ENCODE measurements around the gene GNA15.
"Not testable (repeated sequence)": the region's sequence is repeated elsewhere in the genome, so short reads cannot be mapped to it uniquely, and the experiment has no call there.

GNA15 gene, protein sequence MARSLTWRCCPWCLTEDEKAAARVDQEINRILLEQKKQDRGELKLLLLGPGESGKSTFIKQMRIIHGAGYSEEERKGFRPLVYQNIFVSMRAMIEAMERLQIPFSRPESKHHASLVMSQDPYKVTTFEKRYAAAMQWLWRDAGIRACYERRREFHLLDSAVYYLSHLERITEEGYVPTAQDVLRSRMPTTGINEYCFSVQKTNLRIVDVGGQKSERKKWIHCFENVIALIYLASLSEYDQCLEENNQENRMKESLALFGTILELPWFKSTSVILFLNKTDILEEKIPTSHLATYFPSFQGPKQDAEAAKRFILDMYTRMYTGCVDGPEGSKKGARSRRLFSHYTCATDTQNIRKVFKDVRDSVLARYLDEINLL

DNA sequence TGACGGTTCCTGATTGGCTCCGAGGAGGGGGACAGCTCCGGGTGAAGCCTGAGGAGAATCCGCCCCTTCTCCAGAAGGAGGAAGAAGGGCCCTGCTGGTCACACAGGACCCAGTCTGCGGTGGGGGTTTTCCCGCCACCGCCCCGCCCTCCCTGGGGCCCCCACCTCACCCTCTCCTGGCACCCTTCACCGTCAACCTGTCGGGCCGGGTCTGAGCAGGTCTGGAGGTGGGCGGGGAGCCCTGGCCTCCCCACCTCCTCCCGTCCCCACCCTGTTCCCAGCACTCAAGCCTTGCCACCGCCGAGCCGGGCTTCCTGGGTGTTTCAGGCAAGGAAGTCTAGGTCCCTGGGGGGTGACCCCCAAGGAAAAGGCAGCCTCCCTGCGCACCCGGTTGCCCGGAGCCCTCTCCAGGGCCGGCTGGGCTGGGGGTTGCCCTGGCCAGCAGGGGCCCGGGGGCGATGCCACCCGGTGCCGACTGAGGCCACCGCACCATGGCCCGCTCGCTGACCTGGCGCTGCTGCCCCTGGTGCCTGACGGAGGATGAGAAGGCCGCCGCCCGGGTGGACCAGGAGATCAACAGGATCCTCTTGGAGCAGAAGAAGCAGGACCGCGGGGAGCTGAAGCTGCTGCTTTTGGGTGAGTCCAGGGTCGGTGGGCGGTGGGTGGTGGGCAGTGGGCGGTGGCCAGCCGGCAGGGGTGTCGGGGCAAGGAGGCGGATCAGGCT, at the start of gene GNA15:
Gene GNA15, plus strand, starts transcription at position 73 of the 723 bp plus-strand sequence. Its CDS starts 418 bp downstream, at position 491.
- peak; percentile 73 for DNase-seq

- DNase-seq = no peak
Measured at GRCh38 chr19:3087769-3088168, 48.1 kb upstream of the GNA15 start.

DNA sequence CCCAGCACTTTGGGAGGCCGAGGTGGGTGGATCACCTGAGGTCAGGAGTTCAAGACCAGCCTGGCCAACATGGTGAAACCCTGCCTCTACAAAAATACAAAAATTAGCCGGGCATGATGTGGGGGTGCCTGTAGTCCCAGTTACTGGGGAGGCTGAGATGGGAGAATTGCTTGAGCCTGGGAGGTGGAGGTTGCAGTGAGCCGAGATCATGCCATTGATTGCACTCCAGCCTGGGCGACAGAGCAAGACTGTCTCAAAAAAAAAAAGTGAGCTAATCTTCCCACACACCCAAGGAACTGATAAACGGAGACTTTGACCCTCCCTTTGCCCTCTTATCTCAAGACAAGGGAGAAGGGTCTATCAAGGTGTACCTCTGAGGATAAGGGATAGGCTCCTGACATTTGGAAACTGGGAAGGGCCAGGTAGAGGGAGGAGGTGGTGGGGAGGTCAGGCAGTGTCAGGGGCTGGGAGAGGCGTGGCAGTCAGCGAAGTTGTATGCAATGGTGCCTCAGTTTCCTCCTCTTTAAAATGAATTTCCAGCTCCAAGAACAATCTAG, 46.5 kb upstream of the GNA15 start:
- not testable (repeated sequence) for DNase-seq

DNA sequence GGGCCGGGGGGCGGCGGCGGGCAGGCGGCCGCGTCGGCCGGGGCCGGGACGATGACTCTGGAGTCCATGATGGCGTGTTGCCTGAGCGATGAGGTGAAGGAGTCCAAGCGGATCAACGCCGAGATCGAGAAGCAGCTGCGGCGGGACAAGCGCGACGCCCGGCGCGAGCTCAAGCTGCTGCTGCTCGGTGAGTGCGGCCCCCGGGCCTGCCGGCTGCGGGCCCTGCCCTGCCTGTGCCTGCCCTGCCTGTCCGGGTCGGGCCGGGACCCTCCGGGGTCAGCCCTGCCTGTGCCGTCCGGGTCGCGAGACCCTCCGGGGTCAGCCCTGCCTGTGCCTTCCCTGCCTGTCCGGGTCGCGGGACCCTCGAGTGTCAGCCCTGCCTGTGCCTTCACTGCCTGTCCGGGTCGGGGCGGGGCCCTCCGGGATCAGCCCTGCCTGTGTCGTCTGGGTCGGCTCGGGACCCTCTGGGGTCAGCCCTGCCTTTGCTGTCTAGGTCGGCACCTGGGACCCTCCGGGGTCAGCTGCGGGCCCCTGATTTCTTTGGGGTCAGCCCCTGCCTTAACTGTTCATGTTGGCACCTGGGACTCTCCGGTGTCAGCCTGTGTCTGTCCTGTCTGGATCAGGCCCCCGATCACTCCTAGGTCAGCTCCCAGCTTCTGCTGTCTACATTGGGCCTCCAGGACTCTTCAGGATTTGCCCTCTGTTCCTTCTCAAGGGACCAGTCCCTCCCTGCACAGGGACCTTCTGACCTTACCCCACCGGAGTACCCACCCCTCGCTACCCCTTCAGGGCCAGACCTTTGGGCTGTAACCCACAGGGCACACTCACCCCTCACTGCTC, 41.0 kb upstream of the GNA15 start:
- peak; percentile 33 for DNase-seq

- DNase-seq = peak; percentile 70
Measured at GRCh38 chr19:3095441-3096191, 40.2 kb upstream of the GNA15 start.

DNA sequence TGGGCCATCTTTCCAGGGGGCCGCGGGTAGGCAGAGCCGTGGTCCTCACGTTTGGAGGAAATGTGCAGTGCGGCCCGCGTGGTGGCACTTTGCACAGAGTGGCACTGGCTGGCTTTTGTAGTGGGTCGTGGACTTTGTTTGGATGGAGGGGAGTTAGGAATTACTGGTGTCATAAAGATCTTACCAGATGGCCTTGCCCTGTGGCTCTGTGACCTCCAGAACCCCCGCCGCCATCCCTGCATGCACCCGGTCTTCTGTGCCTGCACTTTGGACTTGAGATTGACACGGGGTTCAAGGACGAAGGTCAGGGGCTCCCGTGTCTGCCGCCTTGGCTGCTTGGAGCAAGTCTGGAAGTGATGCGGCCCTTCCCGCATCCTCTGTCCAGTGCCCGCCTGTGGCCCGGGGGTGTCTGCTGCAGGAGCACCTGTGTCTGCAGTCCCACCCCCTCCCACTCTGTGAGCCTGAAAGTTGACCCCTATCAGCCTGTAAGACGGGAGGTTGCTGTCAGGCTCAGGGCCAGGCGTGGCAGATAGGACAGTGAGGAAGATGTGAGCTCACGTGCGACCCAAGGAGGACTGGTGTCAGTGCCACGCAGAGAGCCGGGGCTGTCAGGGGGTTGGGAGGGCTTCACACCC, 39.4 kb upstream of the GNA15 start:
- no peak for DNase-seq

DNA sequence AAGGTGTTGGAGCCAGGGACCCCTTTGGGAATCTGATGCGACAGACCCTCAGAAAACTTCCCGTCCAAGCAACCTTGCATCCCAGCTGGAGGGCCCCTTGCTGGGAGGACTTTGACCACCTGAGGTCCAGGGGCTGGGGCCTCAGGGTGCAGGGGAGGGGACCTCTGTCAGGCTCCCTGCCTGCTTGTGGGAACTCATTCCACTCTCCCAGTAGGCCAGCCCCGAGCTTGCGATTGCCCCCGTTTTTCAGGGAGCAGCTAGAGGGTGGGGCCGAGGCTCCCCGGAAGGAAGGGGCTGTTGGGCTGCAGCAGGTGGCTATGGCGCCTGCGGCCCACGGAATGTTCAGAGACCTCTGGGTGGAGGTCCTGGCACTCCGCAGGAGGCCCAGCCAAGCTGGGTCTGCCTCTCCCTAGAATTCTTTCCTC, 38.9 kb upstream of the GNA15 start:
- no peak for DNase-seq

GRCh38 chr19:3097442-3097871, 38.4 kb upstream of the GNA15 start:
- DNase-seq = no peak

DNA sequence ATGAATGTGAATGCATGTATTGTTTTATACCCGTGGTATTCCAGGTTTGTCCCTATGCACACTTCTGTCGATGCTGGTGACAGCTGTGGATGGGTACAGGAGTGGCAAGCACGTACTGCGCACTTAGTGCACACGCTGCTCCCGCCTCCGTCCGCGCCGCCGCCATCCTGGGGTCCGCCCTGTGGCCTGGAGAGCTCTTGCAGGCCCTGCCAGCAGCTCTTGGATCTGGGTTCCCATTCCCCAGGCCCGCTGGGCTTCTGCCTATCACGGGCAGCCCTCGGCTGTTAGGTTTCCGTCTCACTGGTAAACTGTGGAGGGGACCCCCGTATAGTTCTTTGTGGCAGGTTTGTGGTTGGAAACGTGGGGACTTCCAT, 37.7 kb upstream of the GNA15 start:
- no peak for DNase-seq

DNA sequence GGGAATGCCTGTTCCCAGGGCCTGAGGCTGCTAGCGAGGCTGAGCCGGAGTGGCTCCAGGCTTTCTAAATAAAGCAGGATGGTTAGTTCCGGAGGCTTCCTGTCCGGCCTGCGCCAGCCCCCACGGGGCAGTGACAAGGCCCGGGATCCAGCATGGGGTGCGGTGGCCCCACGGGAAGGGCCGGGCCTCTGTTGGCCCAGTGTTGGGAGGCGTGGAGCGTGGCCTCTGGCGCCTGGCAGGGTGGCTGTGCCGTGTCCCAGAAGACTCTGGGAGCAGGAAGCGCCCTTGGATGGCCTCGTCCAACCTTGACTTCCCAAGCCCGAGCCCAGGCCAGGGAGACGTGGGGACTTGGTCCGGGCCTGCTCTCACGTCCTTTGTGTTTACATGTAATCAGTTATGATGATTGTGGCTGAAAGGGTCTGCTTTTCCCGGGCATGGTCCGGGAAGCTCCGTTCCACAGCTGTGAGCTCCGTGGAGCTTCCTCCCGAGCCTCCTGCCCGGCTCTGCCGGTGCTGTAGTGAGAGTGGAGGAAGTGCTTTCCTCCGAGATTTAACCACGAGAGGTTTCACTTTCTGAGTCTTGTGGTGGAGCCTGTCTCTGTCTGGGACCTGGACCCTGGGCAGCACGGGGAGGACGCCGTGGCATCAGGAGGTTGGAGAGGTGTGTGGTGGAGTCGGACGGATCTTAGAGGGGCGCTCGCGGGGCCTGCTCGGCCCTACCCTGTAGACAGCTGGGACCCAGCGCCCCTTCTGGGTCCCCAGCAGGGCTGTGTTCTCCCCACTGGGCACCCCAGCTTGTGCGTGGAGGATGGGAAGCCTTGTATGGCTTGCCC, 37.1 kb upstream of the GNA15 start:
- peak; percentile 42 for DNase-seq

DNA sequence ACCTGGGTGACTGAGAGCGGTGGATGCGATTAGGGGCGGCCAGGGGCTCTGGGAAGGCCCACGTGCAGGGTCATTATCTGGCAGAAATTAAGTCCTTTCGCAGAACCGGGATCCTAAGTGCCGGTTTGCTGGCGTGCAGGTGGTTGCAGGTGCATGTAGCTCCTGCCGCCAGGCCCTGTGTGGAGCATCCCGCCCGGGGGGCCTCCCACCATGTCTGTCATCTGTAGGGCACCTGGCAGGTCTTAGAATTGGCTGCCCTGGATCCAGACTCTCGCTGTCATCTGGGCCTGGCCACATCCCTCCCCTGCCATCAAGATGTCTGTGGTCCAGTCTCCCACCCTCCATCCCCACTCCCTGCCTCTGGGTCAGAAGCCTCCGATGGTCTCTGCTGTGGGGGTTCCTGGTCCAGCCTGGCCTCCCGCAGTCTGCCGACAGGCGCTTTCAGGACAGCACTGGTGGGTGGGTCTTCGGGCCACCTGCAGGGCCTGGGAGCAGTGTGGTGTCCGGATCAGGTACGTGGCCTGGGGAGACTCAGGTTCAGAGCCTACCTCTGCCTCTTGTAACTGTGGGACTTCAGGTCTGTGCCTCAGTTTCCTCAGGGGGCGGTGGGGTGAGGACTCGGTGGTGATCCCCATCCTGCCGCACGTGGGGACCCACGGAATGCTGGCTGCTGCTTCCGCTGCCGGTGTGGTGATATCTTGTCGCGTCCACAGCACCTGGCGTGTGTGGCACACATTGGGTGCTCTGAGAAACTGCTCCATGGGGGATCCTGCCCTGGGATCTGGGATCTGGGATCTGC, 36.3 kb upstream of the GNA15 start:
- DNase-seq = no peak

- DNase-seq = no peak
Measured at GRCh38 chr19:3100331-3100730, 35.5 kb upstream of the GNA15 start.

- DNase-seq = no peak
Measured at GRCh38 chr19:3100747-3101730, 34.8 kb upstream of the GNA15 start.

GRCh38 chr19:3102239-3103140, 33.3 kb upstream of the GNA15 start:
- DNase-seq = no peak

GRCh38 chr19:3104708-3104983, 31.2 kb upstream of the GNA15 start:
- DNase-seq = no peak

- no peak for DNase-seq
Measured at GRCh38 chr19:3105641-3106508, 30.0 kb upstream of the GNA15 start.

Measured in CD4-positive, alpha-beta T cell treated with Interleukin-17A for 1 hour (primary cell).